Measurements from ENCODE around the gene CDH13.

The CDH13 gene

GRCh38 chr16:83306961-83307593 lies 680.3 kb downstream of the CDH13 start (continued):
- TF ChIP-seq, protein P1, sequence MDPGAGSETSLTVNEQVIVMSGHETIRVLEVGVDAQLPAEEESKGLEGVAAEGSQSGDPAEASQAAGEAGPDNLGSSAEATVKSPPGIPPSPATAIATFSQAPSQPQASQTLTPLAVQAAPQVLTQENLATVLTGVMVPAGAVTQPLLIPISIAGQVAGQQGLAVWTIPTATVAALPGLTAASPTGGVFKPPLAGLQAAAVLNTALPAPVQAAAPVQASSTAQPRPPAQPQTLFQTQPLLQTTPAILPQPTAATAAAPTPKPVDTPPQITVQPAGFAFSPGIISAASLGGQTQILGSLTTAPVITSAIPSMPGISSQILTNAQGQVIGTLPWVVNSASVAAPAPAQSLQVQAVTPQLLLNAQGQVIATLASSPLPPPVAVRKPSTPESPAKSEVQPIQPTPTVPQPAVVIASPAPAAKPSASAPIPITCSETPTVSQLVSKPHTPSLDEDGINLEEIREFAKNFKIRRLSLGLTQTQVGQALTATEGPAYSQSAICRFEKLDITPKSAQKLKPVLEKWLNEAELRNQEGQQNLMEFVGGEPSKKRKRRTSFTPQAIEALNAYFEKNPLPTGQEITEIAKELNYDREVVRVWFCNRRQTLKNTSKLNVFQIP (CRISPR knock-in tag; IDR thresholded peaks at IDR 0.05; ENCODE audit: borderline replicate concordance, low read depth) = no peak
- TF ChIP-seq ZNF70 (CRISPR knock-in tag; IDR thresholded peaks at IDR 0.05) = no peak
- TF ChIP-seq BACH2 (CRISPR knock-in tag; IDR thresholded peaks at IDR 0.05; ENCODE audit: borderline replicate concordance) = no peak
- no peak for TF ChIP-seq ESRRG (CRISPR knock-in tag; IDR thresholded peaks at IDR 0.05)
- no peak for TF ChIP-seq ZC3H10 (CRISPR knock-in tag; IDR thresholded peaks at IDR 0.05)
- no peak for TF ChIP-seq CSRNP3 (CRISPR knock-in tag; IDR thresholded peaks at IDR 0.05)
- TF ChIP-seq CSDC2 (CRISPR knock-in tag; IDR thresholded peaks at IDR 0.05) = no peak

GRCh38 chr16:83307594-83307992 lies 680.8 kb downstream of the CDH13 start:
- TF ChIP-seq GLIS3 (CRISPR knock-in tag; IDR thresholded peaks at IDR 0.05) = no peak
- TF ChIP-seq BACH2 (CRISPR knock-in tag; IDR thresholded peaks at IDR 0.05; ENCODE audit: borderline replicate concordance) = no peak
- TF ChIP-seq PATZ1 (CRISPR knock-in tag; IDR thresholded peaks at IDR 0.05; ENCODE audit: borderline replicate concordance) = no peak
- no peak for TF ChIP-seq TCF4 (CRISPR knock-in tag; IDR thresholded peaks at IDR 0.05; ENCODE audit: borderline replicate concordance)
- TF ChIP-seq, protein P1 (CRISPR knock-in tag; IDR thresholded peaks at IDR 0.05; ENCODE audit: borderline replicate concordance, low read depth) = no peak
- TF ChIP-seq ZNF70 (CRISPR knock-in tag; IDR thresholded peaks at IDR 0.05) = no peak
- TF ChIP-seq ZFP30 (CRISPR knock-in tag; IDR thresholded peaks at IDR 0.05) = no peak
- TF ChIP-seq ZNF8 (CRISPR knock-in tag; IDR thresholded peaks at IDR 0.05) = no peak
- no peak for TF ChIP-seq ARNTL (CRISPR knock-in tag; IDR thresholded peaks at IDR 0.05; ENCODE audit: borderline replicate concordance, low read depth)
- TF ChIP-seq OSR1 (CRISPR knock-in tag; IDR thresholded peaks at IDR 0.05) = no peak
- no peak for ATAC-seq

DNA sequence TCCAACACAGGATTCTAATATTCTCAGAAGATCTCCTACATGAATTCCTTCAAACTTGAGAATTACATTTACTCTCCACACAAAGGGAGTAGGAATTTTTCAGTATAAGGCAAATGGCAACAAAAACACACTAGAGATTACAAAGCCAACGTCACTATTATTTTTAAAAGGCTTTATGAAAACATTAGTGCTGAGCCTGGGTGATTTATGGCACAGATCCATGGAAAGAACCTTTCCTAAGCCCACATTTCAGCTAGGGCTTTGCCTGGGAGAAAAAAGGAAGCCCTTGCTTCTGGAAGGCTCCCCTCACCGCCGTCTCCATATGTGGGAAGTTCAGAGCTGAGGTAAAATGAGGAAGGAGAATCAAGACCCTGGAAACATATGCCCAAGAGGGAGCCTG lies 681.6 kb downstream of the CDH13 start:
- no peak for ATAC-seq
- no peak for TF ChIP-seq ESRRG (CRISPR knock-in tag; IDR thresholded peaks at IDR 0.05)
- no peak for TF ChIP-seq ISL1 (CRISPR knock-in tag; IDR thresholded peaks at IDR 0.05)
- TF ChIP-seq, protein P1 (CRISPR knock-in tag; IDR thresholded peaks at IDR 0.05; ENCODE audit: borderline replicate concordance, low read depth) = no peak
- no peak for TF ChIP-seq GLIS3 (CRISPR knock-in tag; IDR thresholded peaks at IDR 0.05)
- TF ChIP-seq ZFP30 (CRISPR knock-in tag; IDR thresholded peaks at IDR 0.05) = no peak
- no peak for TF ChIP-seq CREB5 (CRISPR knock-in tag; IDR thresholded peaks at IDR 0.05; ENCODE audit: low read depth)
- TF ChIP-seq ZFP3 (CRISPR knock-in tag; IDR thresholded peaks at IDR 0.05) = no peak
- TF ChIP-seq TOX (CRISPR knock-in tag; IDR thresholded peaks at IDR 0.05; ENCODE audit: borderline replicate concordance) = no peak
- no peak for TF ChIP-seq ZC3H10 (CRISPR knock-in tag; IDR thresholded peaks at IDR 0.05)
- TF ChIP-seq OSR1 (CRISPR knock-in tag; IDR thresholded peaks at IDR 0.05) = no peak
- TF ChIP-seq CSRNP3 (CRISPR knock-in tag; IDR thresholded peaks at IDR 0.05) = no peak
- TF ChIP-seq BACH2 (CRISPR knock-in tag; IDR thresholded peaks at IDR 0.05; ENCODE audit: borderline replicate concordance) = no peak
- TF ChIP-seq RARB (CRISPR knock-in tag; IDR thresholded peaks at IDR 0.05) = no peak
- TF ChIP-seq ZNF70 (CRISPR knock-in tag; IDR thresholded peaks at IDR 0.05) = no peak
- TF ChIP-seq ARNTL (CRISPR knock-in tag; IDR thresholded peaks at IDR 0.05; ENCODE audit: borderline replicate concordance, low read depth) = no peak
- no peak for TF ChIP-seq ZNF565 (CRISPR knock-in tag; conservative IDR thresholded peaks at IDR 0.05; ENCODE audit: low read depth)
- no peak for TF ChIP-seq TSHZ2 (CRISPR knock-in tag; IDR thresholded peaks at IDR 0.05)
- TF ChIP-seq TCF4 (CRISPR knock-in tag; IDR thresholded peaks at IDR 0.05; ENCODE audit: borderline replicate concordance) = no peak

Data from SK-N-SH treated with all-trans-retinoic acid at 6 μM for 48 hours (cell line).